Measurements from ENCODE around the gene KRTAP10-7.

GRCh38 chr21:44595524-44595923 lies 4.9 kb upstream of the KRTAP10-7 start:
- TF ChIP-seq CTCF (IDR thresholded peaks at IDR 0.05) (no peak), ZFX (IDR thresholded peaks at IDR 0.05; ENCODE audit: borderline replicate concordance) (no peak)

All from 22Rv1 (cell line).